HG02884 (cell line): ENCODE measurements around the gene PCP4.

Experiments used
- ATAC-seq: cut with Tn5 transposase; IDR thresholded peaks from one replicate; pipeline ENCODE4 v1.9.1; 2021; ENCODE audit warnings: mild to moderate bottlenecking, moderate library complexity; ENCODE audit not compliant: unreplicated experiment

The PCP4 gene

DNA sequence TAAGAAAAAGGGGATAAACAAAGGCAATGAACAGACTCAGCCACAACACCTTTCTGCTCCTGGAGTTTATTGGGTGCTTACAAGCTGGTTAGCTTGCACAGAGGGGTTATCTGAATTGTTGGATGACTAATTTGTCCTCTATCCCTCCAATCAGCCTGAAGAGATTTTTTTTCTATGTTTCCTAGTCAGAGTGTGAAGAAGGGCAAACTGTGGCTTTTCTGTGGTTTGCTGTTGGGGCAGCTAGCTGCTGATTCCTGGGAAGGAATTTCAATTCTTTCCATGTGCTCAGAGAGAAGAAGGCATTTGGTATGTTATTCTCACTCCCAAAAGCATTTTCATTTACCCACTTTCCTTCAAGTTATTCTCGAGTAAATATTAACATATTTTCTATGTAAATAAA lies 48.6 kb downstream of the PCP4 start:
- ATAC-seq = no peak

DNA sequence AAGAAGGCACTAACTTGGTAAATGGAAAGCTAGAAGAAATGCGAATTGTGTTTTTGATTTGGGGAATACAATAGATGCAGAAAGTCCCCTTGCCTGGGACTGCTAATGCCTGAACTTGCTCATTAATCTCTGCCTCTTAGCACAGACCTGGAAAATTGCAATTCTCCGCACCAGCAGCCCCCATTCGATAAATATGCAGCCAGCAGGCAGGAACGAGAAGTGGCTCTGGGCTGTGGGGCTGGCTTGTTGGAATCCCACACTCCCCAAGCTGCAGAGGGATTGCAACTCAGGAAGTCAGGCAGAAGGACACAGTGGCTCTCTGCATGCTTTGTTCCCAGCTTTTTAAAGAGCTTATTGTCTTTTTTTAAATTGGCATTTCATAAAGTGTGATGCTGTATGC lies 51.3 kb downstream of the PCP4 start:
- no peak for ATAC-seq

DNA sequence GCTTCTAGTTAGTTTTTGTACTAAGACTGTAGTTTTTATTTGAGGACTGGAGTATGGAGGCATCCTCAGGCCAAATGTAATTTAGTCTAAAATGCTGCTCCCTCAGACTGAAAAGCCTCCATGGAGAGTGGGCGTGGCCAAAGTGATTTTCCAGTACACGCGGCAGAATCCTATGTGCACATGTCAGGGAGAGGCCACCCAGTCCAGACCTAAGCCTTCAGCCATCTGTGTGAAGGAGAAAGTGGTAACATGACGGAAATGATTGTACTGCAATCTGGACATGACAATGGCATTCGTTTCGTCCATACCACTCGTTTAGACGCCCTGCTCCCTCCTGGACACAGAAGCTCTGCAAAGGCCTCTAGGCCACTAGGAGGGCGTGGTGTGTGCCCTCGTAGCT lies 56.2 kb downstream of the PCP4 start:
- ATAC-seq = no peak

DNA sequence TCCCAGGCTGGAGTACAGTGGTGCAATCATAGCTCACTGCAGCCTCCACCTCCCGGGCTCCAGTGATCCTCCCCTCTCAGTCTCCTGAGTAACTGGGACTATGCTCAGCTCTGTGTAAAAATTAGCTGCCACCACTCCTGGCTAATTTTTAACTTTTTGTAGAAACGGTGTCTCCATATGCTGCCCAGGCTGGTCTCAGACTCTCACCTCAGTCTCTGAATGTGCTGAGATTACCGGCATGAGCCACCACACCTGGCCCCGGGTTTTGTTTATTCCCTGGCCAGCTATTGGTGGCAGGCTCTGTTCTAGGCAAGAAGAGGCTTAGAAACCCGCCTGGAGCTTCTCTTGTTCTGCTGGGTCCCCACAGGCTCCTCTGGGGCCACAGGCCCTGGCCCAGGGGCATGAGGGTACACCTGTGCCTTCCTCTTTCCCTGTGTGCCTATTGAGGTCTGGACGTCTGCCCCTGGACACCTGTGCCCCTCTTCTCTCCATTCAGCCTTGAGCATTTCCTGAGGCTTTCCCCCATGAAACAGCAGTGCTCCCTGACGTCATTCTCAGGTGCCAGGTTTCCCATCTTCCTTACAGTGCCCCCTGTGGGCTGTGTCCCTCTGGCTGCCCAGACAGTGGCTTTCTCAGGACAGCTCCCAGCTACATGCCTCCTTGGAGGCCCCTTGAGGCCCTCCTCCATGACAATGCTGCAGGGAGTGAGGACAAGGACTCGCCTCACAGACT lies 57.5 kb downstream of the PCP4 start:
- no peak for ATAC-seq

DNA sequence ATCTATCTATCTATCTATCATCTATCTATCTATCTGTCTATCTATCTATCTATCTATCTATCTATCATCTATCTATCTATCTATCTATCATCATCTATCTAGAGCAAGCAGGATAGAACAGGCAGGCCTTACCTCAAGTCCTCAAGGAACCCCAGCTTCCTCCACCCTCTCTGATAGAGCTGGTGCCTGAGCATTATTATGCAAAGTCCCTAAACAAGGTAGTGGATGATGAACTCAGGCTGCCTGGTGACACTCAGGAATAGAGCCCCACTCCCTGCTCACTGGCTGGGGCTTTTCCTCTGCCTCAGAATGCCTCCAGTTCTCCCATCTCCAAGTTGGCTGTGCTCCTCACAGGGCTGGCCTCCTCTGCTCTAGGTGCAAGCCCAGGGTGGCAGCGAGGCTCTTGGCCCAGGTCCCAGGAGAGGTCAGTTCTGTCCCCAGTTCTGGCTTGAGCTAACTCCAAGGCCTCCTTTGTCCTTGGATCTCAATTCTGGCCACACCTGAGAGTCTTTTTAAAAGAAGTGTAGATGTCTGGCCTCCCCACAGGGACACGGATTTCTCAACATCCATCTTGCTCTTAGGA lies 60.2 kb downstream of the PCP4 start:
- no peak for ATAC-seq

DNA sequence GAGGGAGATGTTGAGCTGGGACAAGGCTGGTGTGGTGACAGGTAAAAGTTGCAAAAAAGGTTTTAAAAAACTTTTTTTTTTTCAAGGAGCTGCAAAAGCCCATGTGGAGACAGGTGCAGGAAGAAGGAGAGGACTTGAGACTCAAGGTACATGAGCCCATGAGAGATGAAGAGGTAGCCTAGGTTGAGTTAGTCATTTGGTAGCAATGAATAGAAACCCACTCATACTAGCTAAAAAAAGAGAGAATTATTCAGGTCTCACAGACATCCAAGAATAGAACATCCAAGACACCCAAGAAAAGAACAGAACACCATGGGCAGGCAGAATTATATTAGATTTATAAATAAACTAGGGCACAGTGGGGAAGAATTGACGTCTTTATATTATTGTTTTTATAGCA lies 65.1 kb downstream of the PCP4 start:
- ATAC-seq = no peak

DNA sequence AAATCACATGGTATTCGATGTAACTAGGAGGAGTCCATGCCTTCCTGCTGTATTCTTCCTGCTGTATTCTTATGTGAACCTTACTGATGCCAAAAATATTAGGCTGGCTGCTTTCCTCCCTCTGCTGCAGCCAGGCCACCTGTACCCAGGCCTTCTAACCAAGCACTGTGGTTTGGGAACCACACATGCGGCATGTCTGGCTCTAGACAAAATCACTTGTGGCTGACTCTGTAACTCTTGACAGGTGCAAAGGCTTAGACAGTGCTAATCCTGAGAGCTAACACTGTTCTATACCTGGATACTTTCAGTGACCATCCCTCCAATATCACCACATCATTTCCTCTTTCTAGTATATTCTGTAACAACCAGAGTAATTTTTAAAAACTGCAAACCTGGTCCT lies 67.7 kb downstream of the PCP4 start:
- no peak for ATAC-seq

DNA sequence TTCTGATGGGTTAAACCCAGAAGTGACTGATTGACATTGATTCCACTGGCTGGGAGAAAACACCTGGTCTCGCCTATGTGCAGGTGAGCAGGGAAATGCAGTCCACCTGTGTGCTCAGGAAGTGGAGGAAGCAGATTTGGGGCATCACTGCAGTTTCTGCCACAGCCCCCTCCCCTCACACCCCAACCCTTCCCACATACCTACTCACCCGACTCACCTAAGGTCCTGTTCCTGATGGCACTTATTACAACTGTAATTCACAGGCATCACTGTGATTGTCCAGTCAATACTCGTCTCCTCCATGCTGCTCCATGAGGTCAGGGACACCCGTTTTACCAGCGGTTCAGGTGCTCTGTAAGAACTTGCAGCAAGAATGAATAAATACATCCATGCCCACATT lies 68.5 kb downstream of the PCP4 start:
- ATAC-seq = no peak

DNA sequence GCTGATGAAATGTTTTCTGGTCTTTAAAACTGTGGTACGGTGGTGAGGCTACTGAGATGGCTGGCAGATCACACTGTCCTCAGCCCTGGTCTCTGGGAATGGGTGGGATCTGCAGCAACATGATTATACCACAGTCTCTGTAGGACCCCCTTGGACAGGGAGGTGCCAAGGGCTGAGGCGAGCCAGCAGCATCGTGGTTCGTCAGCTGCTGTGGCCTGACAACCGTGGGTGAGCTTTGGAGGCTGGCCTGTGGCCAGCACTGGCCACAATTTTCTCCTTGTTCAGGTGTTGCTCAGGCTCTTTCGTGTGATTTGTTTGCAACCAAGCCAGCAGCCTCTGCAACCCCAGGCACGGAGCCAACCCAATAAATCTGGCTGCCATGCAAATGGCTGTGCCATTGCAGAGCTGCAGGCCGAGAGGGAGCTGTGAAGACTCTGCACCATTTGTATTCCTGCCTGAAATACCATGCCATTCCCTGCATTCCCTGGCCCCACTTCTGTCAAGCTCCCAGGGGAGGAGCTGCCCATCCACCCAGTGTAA lies 70.9 kb downstream of the PCP4 start:
- no peak for ATAC-seq

DNA sequence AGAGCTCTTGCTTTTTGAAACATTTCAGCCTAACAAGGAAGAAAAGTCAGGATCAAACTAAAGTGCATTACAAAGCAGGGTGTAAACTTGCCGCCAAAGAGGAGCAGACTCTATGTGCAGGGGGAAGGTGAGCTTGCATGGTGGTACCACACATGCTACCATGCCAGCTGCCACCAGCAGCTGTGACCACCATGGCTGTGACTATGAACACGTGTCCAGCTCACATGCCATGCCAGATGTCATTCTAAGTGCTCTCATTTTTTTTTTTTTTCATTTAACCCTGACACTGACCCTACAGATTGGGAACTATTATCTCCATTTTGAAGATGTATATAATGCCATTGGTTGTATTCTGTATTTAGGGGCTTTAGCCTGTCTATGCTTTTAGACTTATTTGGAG lies 79.0 kb downstream of the PCP4 start:
- ATAC-seq = no peak

DNA sequence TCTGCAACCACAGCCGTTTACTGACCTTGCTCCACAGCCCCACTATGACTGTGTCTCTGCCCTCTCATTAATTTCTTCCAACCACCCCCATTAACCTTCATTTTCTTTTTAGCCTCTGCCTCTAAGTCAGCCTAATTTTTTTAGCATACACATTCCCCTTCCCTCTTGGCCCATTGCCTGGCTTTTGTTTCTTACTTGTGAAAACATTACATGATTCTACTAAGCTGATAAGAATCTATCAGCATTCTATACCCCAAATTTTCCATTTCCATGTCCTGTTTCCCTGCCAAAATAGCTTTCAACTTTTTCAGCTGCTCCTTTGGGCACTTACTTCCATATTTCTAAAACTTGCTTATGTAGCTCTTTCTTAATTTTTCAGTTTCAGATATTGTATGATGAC lies 79.8 kb downstream of the PCP4 start:
- ATAC-seq = no peak

DNA sequence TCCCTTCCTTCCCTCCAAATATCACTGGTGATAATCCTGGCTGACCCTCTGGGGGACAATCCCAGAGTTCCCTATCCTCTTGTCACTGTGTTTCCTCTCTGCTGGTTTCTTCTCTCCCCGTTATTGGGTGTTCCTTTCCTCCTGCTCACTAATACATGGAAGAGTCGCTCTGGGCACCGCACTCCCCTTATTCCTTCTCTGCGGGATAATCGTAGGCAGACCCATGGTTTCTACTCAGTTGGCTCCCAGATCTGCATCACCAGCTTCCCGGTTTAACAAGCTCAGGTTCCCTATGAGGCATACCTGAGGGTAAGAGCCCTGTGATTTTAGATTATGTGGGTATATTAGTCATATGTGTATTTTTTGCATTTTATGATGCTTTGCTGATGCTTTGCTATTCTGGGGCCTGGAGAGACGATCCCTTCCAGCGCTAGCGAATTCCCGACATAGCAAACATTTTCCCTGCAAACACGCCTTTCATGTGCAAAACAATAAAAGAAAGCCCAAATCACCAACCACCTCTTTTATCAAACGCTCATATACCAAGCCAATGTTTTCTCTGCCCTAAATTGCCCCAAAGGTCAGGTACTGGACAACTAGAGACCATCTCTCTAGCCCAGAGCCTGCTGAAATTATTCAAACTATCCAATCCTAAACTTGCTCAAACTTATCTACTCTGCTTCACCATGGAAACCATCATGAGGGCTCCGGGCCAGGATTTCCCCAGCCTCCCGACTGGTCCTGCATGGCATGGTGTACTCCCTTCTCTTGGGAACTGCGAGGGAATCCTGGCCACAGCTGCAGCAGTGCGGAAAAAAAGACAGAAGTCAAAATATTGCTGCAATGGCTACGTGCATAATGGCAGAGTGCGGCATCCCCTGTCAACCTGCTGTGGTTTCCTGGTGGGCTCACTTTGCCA lies 84.2 kb downstream of the PCP4 start:
- ATAC-seq = no peak

DNA sequence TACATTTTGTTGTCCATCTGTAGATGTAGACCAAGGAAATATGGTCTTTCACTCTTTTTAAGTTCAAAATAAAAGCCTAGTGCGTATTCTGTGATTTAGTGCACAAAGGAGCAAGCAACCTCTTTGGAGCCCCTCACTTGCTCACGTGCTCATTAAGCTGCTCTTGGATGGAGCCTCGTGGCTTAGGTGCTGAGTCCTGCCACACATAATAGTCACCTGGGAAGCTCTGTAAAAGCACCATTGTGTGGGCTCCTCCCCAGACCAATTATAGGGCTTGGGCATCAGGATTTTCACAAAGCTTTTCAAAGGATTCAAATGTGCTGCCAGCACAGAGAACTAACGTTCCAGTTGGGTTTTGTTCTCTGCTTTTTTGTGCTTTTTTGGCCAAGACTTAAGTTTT lies 85.0 kb downstream of the PCP4 start:
- no peak for ATAC-seq

DNA sequence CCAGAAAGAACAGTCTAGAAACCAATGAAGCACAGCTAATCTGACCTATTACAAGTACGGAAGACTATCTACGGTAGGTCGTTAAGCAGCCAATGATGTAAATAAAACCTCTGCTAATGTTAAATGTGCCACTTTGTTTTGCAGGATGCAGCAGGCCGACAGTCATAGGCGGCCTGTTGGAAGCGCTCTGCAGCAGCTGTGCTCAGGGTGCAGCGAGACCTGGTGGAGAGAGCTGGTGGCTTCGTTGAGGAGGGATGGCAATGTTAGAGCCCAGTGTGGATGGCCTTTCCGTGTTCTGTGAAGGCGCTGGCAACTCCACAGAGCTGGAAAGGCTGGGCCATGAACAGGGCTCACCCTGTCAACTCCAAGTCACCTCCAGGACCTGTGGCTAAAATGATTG lies 87.3 kb downstream of the PCP4 start:
- ATAC-seq = no peak

DNA sequence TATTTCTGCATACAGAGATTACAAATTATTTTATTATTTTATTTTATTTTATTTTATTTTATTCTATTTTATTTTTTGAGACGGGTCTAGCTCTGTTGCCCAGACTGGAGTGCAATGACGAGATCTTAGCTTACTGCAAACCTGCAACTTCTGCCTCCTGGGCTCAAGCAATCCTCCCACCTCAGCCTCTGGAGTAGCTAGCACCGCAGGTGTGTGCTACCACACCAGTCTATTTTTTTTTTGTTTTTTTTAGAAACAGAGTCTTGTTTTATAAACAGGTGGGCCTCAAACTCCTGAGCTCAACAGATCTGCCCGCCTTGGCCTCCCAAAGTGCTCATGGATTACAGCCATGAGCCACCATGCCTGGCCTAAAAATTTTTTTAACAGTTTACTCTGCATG lies 88.1 kb downstream of the PCP4 start:
- ATAC-seq = no peak

DNA sequence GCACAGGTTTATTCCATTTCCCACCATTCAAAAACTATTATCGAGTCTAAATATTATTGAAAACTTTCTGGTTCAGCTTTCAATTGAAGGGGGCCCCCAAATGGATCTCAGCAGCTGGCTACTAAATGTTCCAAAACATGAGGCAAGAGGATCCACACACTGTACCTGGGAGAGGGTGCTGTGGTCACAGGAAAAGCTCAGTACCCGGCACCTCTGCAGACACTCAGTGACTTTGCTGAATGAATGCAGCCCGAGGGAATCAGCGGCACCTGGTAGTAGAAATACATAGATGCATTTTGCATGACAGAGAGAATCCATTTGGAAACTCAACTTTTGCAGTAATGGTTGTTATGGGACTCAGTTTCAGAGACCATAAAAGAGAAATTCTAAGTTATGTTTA lies 89.3 kb downstream of the PCP4 start:
- no peak for ATAC-seq

DNA sequence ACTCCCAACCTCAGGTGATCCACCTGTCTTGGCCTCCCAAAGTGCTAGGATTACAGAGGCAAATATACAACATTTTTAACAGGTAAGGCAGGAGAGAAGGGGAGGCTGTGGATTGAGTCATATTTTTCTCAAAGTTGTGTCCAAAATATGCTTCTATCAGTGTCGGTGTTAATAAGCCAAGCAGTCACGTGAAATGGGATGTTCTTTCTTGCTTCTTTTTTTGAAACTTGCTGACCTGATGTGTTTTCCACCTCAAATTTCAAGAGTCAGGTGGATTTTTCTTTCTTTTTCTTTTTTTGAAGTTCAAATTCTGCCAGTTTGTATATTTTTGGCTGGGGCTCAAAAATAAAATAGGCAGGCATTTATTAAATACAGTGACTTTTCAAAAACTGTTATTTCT lies 91.5 kb downstream of the PCP4 start:
- ATAC-seq = no peak

DNA sequence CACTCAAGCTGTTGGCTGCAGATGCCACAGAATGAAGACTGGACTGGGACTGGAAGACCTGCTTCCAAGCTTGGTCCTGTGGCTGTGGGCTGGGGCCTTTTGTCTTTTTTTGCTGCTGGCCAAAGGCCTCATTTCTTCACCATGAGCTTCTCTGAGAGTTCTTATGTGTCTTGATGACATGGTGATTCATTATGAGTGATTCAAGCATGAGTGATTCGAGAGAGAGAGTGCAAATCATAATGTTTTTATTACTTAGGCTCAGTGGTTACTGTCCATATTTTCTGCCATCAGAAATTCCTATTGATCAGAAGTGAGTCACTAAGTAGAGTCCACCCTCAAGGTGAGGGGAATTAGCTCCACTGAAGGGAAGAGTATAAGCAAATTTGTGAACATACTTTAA lies 94.0 kb downstream of the PCP4 start:
- ATAC-seq = no peak

DNA sequence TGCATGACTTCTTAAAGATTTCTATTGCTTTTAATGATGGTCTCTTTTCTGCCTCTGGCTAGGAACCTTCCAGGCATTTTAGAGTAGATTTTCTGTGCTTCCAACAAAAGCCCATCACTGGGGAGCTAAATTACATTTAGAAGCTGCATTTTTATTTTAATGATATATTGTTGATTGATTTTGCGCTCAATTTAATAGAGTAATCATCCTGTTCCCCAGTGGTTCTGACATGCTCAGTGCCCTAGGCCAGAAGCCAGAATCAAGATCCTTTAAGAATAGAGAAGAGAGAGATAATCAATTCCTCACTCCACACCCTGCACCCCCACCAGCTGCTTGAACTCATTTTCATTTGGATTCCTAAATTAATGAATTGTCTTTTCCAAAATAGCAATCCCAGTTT lies 97.8 kb downstream of the PCP4 start:
- ATAC-seq = no peak

DNA sequence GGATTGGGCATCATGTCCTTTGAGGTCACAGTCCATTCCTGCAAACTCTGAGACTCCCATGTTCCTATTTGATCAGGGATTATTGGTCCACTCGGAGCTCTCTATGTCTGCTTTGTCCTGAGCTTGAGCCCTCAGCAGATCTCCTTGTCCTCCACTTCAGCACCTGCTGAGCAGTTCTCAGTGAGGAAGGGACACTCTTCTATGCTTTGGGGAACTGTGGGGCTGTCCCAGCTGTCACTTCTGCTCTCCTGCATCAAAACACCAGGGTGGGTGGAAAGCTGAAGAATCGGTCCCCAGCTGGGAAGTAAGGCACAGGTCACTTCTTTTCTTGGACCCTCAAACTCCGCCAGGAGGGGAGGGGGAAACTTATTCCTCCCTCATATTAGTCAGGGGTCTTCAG lies 99.5 kb downstream of the PCP4 start:
- no peak for ATAC-seq

DNA sequence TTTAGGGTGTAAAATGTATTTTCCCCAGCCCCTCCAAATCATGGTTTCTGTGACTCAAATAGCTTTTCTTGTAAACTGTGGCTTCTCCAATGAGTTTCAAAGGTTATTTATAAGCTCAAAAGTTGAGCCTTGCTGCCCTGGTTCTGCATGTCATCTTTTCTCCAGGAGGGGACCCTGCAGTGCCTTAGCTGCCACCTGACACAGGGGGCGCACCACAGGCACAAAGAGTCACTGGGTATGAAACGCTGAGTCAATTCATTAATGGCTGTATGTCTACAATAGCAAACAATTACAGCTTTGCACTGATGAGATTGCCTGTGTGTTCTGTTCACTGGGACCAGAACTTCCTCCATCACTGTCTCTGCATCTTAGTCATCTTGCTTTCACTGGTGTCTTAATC lies 100.8 kb downstream of the PCP4 start:
- ATAC-seq = no peak
